A549 (cell line): Measurements from ENCODE around the gene ABCC2.

Source experiments
- JUNB ChIP-seq: fragments of >200 bp; sonication (Bioruptor Twin); formaldehyde crosslinking; IDR thresholded peaks from 2 replicates; pipeline ENCODE4 v1.6.1; 2016
- NR3C1 ChIP-seq: fragments of >200 bp; sonication (Bioruptor Twin); formaldehyde crosslinking; IDR thresholded peaks from 3 replicates; pipeline ENCODE4 v1.6.1; 2017
- RCOR1 ChIP-seq: fragments of 150-350 bp; IDR thresholded peaks from 2 replicates; pipeline ENCODE4 v1.6.1; 2014; ENCODE audit warnings: antibody characterized with exemption, low read length, low read depth
- TF ChIP-seq, protein P1 (sequence below): fragments of >200 bp; sonication (Bioruptor Twin); formaldehyde crosslinking; IDR thresholded peaks from 3 replicates; pipeline ENCODE4 v1.5.1; 2016
- TF ChIP-seq, protein P2 (sequence below): fragments of >200 bp; sonication (Bioruptor Twin); formaldehyde crosslinking; IDR thresholded peaks from 3 replicates; pipeline ENCODE4 v1.6.1; 2016

DNA sequence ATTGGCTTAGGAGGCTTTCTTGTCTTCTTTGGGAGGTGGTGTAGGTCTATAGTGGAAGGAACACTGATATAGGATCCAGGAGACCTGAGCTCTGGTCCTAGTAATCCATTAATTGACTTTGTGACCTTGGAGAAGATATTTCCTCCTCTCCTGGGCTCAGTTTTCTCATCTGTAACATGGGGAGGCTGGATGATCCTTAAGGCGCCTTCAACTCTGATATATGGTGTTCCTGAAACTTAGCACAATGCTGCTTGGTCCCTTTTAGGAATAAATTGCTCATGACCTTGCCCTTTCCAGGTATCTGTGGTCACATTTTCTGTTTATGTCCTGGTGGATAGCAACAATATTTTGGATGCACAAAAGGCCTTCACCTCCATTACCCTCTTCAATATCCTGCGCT lies 25.3 kb downstream of the ABCC2 start:
- no peak for TF ChIP-seq RCOR1
- TF ChIP-seq, protein P1, sequence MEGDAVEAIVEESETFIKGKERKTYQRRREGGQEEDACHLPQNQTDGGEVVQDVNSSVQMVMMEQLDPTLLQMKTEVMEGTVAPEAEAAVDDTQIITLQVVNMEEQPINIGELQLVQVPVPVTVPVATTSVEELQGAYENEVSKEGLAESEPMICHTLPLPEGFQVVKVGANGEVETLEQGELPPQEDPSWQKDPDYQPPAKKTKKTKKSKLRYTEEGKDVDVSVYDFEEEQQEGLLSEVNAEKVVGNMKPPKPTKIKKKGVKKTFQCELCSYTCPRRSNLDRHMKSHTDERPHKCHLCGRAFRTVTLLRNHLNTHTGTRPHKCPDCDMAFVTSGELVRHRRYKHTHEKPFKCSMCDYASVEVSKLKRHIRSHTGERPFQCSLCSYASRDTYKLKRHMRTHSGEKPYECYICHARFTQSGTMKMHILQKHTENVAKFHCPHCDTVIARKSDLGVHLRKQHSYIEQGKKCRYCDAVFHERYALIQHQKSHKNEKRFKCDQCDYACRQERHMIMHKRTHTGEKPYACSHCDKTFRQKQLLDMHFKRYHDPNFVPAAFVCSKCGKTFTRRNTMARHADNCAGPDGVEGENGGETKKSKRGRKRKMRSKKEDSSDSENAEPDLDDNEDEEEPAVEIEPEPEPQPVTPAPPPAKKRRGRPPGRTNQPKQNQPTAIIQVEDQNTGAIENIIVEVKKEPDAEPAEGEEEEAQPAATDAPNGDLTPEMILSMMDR, result no peak
- TF ChIP-seq JUNB, result no peak
- TF ChIP-seq, protein P2, sequence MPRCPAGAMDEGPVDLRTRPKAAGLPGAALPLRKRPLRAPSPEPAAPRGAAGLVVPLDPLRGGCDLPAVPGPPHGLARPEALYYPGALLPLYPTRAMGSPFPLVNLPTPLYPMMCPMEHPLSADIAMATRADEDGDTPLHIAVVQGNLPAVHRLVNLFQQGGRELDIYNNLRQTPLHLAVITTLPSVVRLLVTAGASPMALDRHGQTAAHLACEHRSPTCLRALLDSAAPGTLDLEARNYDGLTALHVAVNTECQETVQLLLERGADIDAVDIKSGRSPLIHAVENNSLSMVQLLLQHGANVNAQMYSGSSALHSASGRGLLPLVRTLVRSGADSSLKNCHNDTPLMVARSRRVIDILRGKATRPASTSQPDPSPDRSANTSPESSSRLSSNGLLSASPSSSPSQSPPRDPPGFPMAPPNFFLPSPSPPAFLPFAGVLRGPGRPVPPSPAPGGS, result no peak
- no peak for TF ChIP-seq NR3C1
